Amygdala (tissue), 56 donors: Measurements from ENCODE around the gene TMED8.

ENCODE experiments used
- DNase-seq, 56 donors: peaks; one replicate each; lab custom pipeline; 2025; lab: John Stamatoyannopoulos, UW

The TMED8 gene

DNA sequence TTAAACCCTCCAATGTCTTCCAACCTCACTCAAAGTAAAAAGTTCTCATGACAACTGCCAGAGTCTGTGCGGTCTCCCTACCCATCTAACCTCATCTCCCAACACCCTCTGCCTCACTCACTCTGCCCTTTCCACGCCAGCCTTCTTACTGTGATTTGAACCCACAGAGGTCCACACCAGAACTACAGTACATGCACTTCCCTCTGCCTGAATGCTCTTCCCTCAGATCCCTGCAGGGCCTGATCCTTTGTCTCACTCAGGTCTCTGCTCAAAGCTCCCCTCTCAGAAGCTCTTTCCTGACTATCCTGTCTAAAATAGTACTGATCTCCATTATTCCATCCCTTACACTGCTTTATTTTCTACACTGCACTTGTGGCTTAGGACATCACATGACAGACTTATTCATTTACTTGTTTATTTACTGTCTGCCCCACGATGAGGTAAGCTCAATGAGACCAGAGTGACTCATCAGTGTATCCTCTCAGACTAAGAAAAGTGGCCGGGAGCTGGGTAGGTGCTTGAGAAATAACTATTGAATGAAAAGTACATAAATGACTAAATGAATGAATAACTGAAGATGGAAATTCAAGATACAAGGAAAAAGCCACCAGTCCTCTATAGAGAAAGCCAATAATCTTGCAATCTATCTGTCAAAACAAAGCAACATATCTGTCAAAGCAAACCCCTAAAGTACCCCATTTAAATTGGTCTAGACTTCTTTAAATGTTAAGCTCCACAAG lies 73.3 kb downstream of the TMED8 start:
- DNase-seq = peak in 5 of 56 donors; percentile 16 to 31 (median 25)

DNA sequence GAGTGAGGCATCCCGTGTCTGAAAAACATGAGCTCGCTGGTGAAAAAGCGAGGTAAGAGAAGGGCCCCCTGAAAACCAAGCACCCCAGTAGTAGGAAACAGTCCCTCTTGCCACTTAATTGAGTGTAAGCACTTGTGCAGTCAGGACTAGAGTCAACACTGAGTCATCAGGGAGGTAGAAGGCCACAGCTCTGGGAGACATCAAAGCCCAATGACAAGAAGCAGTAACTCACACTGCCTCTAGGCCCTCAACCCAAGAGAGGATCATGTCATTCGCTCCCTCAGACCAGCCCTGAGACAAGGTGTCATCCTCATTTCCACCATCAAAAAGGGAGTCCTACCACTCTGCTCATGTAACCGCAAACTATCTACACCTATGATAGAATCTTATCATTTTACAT lies 74.0 kb downstream of the TMED8 start:
- DNase-seq = no peak

DNA sequence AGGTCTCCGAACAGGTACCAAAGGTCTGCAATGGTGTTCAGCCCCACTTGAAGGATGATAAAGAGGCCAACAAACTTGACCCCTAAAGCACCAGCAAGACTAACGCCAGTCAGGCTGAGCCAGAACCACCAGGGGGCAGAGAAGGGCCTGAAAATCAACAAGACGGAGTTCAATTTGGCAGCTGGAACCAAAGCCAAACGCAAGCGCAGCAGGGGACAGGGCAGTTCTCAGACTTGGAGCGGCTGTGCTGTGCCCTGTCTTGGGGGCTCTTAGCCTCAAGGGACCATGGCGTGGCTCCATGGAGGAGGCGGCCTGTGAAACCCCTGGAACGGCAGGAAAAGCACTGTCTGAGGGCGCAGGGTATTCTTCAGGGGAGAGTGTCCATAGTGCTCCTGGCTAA lies 75.8 kb downstream of the TMED8 start:
- peak; percentile 30 to 95 (median 75) for DNase-seq

DNA sequence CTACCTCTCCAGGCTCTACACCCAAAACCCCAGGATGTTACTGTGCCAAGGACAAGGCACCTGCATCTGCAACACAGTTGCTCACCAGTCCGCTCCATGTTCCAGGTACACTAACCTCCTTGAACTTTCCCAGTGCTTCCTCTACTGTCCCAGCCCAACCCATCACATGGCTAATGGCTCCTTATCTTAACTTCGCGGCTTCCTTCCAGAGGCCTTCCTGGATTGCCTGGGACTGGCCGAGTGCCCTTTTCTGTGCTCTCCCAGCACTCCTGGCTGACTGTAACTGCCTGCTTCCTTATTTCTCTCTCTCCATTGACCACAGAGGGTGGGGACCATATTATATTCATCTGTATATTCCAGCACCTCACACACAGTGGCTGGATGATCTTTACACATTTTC lies 77.1 kb downstream of the TMED8 start:
- no peak for DNase-seq

DNA sequence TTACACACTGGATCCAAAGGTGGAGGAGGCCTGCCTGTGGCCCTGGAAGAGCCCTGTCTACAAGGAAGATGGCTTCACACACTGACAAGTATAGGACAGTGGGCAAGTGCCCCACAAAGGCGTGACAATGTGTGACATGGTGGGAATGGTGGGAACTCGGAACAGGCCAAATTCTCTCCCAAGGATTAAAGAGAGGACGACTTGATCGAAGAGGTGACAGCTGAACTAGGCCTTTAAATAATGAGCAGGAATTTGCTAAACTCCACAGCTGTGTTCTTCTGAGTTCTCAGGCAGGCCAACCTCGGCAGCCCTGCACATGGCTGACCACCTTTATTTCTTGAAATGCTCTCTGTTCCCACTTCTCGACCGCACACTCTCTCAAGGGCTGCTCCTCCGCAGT lies 80.0 kb downstream of the TMED8 start:
- no peak for DNase-seq

DNA sequence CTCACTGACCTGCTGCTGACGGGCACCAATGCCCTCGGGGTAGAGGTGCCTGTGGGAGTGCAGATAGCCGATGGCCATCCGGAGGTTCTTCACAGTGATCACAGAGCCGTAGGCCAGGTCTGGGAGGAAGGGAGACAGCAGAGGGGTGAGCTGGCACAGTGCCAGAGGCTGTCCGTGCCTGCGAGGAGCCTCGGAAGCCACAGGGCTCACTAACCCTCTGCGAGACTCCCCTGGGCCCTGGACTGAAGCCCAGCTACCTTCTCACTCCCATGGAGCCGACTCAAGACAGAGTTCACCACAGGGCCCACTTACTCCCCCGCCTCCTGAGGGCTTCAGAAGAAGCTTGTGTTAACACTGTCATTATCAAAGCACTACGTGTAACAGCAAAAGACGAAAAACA lies 80.7 kb downstream of the TMED8 start:
- peak in 1 of 56 donors; percentile 42 for DNase-seq

DNA sequence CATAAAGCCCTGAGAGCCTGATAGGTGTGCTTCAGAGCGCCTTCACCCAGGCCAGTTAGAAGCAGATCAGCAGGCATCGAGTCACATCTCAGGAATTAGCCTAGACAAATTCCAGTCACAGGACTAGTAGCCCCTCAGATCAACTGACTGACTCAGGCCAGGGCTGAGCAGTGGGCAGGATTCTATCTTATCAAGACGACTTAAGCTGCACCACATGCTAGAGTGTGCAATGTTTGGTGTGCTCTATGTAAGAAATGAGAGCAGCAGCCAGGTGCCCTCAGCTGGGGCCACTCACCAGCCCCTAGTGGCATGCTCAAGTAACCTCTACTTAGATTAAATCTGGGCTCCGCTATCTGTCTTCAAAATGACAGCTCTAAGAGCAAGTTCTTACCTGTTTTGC lies 86.2 kb downstream of the TMED8 start:
- no peak for DNase-seq

DNA sequence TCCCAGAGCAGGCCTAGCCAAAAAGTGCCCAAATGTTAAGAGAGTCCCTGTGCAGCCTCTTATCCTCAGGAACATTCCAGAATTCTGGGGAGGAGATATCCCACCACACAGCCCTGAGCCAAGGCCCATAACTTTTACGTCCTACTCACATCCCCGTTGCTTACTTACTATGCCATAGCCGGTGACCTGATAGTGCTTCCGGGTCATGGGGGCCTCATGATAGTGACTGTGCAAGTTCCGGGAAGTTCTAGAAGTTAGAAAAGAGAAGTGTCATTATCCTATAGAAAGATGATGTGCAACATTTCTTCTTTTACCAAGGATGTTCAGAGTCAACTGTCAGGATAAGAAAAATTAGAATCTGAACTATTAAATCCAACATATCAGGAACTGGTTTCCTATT lies 90.3 kb downstream of the TMED8 start:
- DNase-seq = no peak
